B cell (primary cell): ENCODE data around the gene MPC2. TPM values are rescaled to one million over a fixed set of nuclear protein-coding genes. Genes with fewer than 3 reads are reported as not detected.

ENCODE experiments used
- ATAC-seq: fragments of 200-7000 bp; cut with Tn5 transposase; one replicate; pipeline ENCODE4 v1.10.0; 2021; ENCODE audit warnings: low read depth, mild to moderate bottlenecking, moderate number of reproducible peaks, moderate library complexity
- CTCF ChIA-PET: fragments of 350-600 bp; sonication (Branson Sonifier 250); formaldehyde crosslinking; loops from one replicate; lab custom pipeline; 2021; ENCODE audit warnings: antibody characterized with exemption, inconsistent platforms; lab: Charles Lee
- POLR2A ChIA-PET: fragments of 350-600 bp; sonication (Branson Sonifier 250); formaldehyde crosslinking; loops from one replicate; lab custom pipeline; 2021; ENCODE audit warnings: antibody characterized with exemption; lab: Charles Lee
- DNase-seq: peaks from one replicate; pipeline ENCODE4 v3.0.0; 2013
- H2AFZ ChIP-seq: 2 replicates; pipeline ENCODE4 v1.6.1; 2012; ENCODE audit warnings: mild to moderate bottlenecking, low read depth, low read length; ENCODE audit not compliant: insufficient read depth, poor library complexity, severe bottlenecking
- H3K27ac ChIP-seq, 2 donors: 1 replicate in 1 of 2; 2 replicates in 1 of 2; pipeline ENCODE4 v1.5.1; 2012 to 2013; ENCODE audit warnings: low read length in 2 of 2, mild to moderate bottlenecking in 2 of 2, moderate library complexity in 1 of 2
- H3K27me3 ChIP-seq, 4 experiments: fragments of 200-600 bp in 1 of 4; sonication (generic) in 1 of 4; replicated peaks in 1 of 4; 1 replicate in 2 of 4; 2 replicates in 2 of 4; pipeline versions ENCODE4 v1.6.1 to v1.7.0; 2013 to 2016; ENCODE audit warnings: low read length in 3 of 4, mild to moderate bottlenecking in 2 of 4, mixed read lengths in 1 of 4, moderate library complexity in 1 of 4; ENCODE audit not compliant: insufficient read depth in 4 of 4, control insufficient read depth in 3 of 4; ENCODE audit errors: control extremely low read depth in 1 of 4
- H3K36me3 ChIP-seq, 2 experiments: replicated peaks in 1 of 2; 1 replicate in 1 of 2; 2 replicates in 1 of 2; pipeline versions ENCODE4 v1.6.1 to v1.7.1; 2013; ENCODE audit warnings: low read length in 1 of 2; ENCODE audit not compliant: insufficient read depth in 2 of 2, control insufficient read depth in 1 of 2; ENCODE audit errors: control extremely low read depth in 1 of 2, extremely low read depth in 1 of 2
- H3K4me1 ChIP-seq, 2 donors: fragments of 200-600 bp in 1 of 2; sonication (generic) in 1 of 2; 1 replicate in 1 of 2; 2 replicates in 1 of 2; pipeline versions ENCODE4 v1.5.1 to v1.6.1; 2013 to 2017; ENCODE audit warnings: low read length in 2 of 2; ENCODE audit not compliant: control insufficient read depth in 2 of 2, insufficient read depth in 2 of 2
- H3K4me2 ChIP-seq: replicated peaks from 2 replicates; pipeline ENCODE3; 2012; ENCODE audit warnings: mild to moderate bottlenecking, low read depth, low read length; ENCODE audit not compliant: poor library complexity, severe bottlenecking
- H3K4me3 ChIP-seq, 5 experiments: fragments of 200-600 bp in 1 of 5; sonication (generic) in 1 of 5; 1 replicate in 3 of 5; 2 replicates in 2 of 5; pipeline versions ENCODE4 v1.5.1 to v1.7.0; 2011 to 2016; ENCODE audit warnings: low read length in 4 of 5, mild to moderate bottlenecking in 4 of 5, low read depth in 2 of 5, control low read depth in 1 of 5, moderate library complexity in 1 of 5; ENCODE audit not compliant: insufficient read depth in 1 of 5; ENCODE audit errors: control extremely low read depth in 1 of 5, extremely low read depth in 1 of 5
- H3K79me2 ChIP-seq: fragments of 200-600 bp; sonication (generic); one replicate; pipeline ENCODE4 v1.6.0; 2016; ENCODE audit warnings: low read length; ENCODE audit not compliant: control insufficient read depth, insufficient read depth
- H3K9ac ChIP-seq: fragments of 200-600 bp; sonication (generic); 2 replicates; pipeline ENCODE4 v1.6.1; 2017; ENCODE audit warnings: mild to moderate bottlenecking, low read length, moderate library complexity
- H3K9me3 ChIP-seq, 3 donors: one replicate each; pipeline versions ENCODE4 v1.6.1 to v1.7.1; 2013; ENCODE audit warnings: low read length in 2 of 3; ENCODE audit not compliant: control insufficient read depth in 2 of 3, insufficient read depth in 1 of 3; ENCODE audit errors: control extremely low read depth in 1 of 3
- H4K20me1 ChIP-seq: 2 replicates; pipeline ENCODE4 v1.6.0; 2012; ENCODE audit warnings: mild to moderate bottlenecking, low read length; ENCODE audit not compliant: insufficient read depth, control insufficient read depth, poor library complexity, severe bottlenecking
- H3K27ac Mint-ChIP-seq: one replicate; pipeline ENCODE4 v1.8.0; 2021; ENCODE audit warnings: mixed read lengths
- H3K27me3 Mint-ChIP-seq: one replicate; pipeline ENCODE4 v1.8.0; 2021; ENCODE audit warnings: mixed read lengths
- H3K4me1 Mint-ChIP-seq: one replicate; pipeline ENCODE4 v1.8.0; 2021; ENCODE audit warnings: mixed read lengths
- H3K4me3 Mint-ChIP-seq: one replicate; pipeline ENCODE4 v1.8.0; 2021; ENCODE audit warnings: mixed read lengths
- H3K9me3 Mint-ChIP-seq: one replicate; pipeline ENCODE4 v1.8.0; 2022; ENCODE audit warnings: mixed read lengths; ENCODE audit not compliant: insufficient read depth
- EZH2 ChIP-seq: IDR thresholded peaks from 2 replicates; pipeline ENCODE4 v1.6.1; 2012; ENCODE audit warnings: borderline replicate concordance, low read depth, mild to moderate bottlenecking, moderate library complexity, low read length; ENCODE audit not compliant: insufficient read depth, poor library complexity, severe bottlenecking
- WGBS: methylation state at CpG from one replicate; pipeline ENCODE4 v1.1.5; 2013; ENCODE audit warnings: missing lambda C conversion rate; ENCODE audit not compliant: insufficient coverage; 5-methylcytosine and 5-hydroxymethylcytosine counted together
- intact Hi-C: fragments of 100-400 bp; cut with micrococcal nuclease; formaldehyde crosslinking; loops from one replicate; pipeline ENCODE4 v1.10.0; 2022
- polyA plus RNA-seq: library from polyadenylated mRNA; depleted of rRNA; stranded (reverse); fragments of >200 nt; gene quantifications from 2 replicates; pipeline ENCODE4 v1.2.3, GENCODE V29; 2012
- total RNA-seq, 2 donors: library from RNA; stranded (reverse); fragments of 120-200 nt in 1 of 2; gene quantifications; 1 replicate in 1 of 2; 2 replicates in 1 of 2; pipeline versions ENCODE4 v1.2.3 to v1.2.4, GENCODE V29; 2013 to 2022
- TF ChIP-seq, protein P1 (sequence below): fragments of 200-600 bp; IDR thresholded peaks from one replicate; pipeline ENCODE4 v1.8.0; 2022; ENCODE audit warnings: antibody characterized with exemption, mild to moderate bottlenecking

MPC2 gene
- total and polyA plus RNA-seq, 2 donors (not counting 1 experiment from before 2014, with no cell fraction given): 16.4 to 17.5 TPM

- H3K4me2 ChIP-seq: no peak overlapping the region
These were observed 32.2 kb downstream of the MPC2 start for GRCh38 chr1:167904652-167905130.

DNA sequence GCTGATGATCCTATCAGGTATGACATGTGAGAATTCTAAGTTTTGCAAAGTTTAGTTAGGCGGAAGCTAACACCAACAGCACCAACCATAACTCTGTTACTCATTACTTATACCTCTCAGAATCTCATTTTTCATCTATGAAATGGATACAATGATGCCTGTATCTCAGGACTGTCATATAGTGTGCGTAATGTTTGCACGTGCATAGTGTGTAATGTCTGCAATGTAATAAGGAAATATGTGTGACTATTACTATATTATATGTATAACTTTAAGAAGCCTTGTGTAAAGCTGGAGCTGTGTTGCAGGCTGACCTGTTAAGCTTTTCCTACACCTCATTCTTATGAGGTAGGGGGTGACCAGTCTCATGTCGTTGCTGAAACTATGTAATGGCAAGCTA, 36.0 kb downstream of the MPC2 start:
- H3K27ac Mint-ChIP-seq: no peak overlapping the region
- Histone ChIP-seq H4K20me1 (no peaks in the 10 kb centered on the region), H3K36me3 (no peaks in the 10 kb centered on the region), H3K27ac (no peak overlapping the region), H3K4me2 (no peak overlapping the region), H2AFZ (no peak overlapping the region), H3K79me2 (no peaks in the 10 kb centered on the region), H3K27me3 (no peaks in the 10 kb centered on the region), H3K4me3 (no peak overlapping the region), H3K4me1 (no peaks in the 10 kb centered on the region), H3K9me3 (no peaks in the 10 kb centered on the region), H3K9ac (no peak overlapping the region)
- ChIA-PET CTCF (no interaction called here), POLR2A (no interaction called here)
- H3K9me3 Mint-ChIP-seq: no peaks in the 10 kb centered on the region
- intact Hi-C loops: no loop called here
- no peak for ATAC-seq
- no CpG with 5 or more reads among the region's 4 CpGs for WGBS
- no peaks in the 10 kb centered on the region for H3K27me3 Mint-ChIP-seq
- no peak for TF ChIP-seq EZH2
- TF ChIP-seq, protein P1, sequence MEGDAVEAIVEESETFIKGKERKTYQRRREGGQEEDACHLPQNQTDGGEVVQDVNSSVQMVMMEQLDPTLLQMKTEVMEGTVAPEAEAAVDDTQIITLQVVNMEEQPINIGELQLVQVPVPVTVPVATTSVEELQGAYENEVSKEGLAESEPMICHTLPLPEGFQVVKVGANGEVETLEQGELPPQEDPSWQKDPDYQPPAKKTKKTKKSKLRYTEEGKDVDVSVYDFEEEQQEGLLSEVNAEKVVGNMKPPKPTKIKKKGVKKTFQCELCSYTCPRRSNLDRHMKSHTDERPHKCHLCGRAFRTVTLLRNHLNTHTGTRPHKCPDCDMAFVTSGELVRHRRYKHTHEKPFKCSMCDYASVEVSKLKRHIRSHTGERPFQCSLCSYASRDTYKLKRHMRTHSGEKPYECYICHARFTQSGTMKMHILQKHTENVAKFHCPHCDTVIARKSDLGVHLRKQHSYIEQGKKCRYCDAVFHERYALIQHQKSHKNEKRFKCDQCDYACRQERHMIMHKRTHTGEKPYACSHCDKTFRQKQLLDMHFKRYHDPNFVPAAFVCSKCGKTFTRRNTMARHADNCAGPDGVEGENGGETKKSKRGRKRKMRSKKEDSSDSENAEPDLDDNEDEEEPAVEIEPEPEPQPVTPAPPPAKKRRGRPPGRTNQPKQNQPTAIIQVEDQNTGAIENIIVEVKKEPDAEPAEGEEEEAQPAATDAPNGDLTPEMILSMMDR: no peak
- DNase-seq: no peak
- peaks cover 2% of the 10 kb centered on the region for H3K4me1 Mint-ChIP-seq
- no peak overlapping the region for H3K4me3 Mint-ChIP-seq

More at GRCh38 chr1:167904652-167905130, 32.2 kb downstream of the MPC2 start:
- Histone ChIP-seq H3K4me1 (no peaks in the 10 kb centered on the region), H3K36me3 (no peaks in the 10 kb centered on the region), H4K20me1 (no peaks in the 10 kb centered on the region), H3K27me3 (no peaks in the 10 kb centered on the region), H3K4me3 (no peak overlapping the region), H2AFZ (no peak overlapping the region), H3K27ac (no peak overlapping the region), H3K9ac (no peak overlapping the region), H3K9me3 (peaks cover 1 to 6% (median 5%) of the 10 kb centered on the region in 3 donors), H3K79me2 (no peaks in the 10 kb centered on the region)
- CTCF ChIA-PET: no interaction called here
- peaks cover 3% of the 10 kb centered on the region for H3K27me3 Mint-ChIP-seq
- WGBS: 100% methylated on average over 2 of the region's 4 CpGs
- POLR2A ChIA-PET: no interaction called here
- ATAC-seq (no peak), DNase-seq (no peak)
- no peak overlapping the region for H3K4me3 Mint-ChIP-seq
- no peaks in the 10 kb centered on the region for H3K9me3 Mint-ChIP-seq
- no peak overlapping the region for H3K27ac Mint-ChIP-seq
- TF ChIP-seq, protein P1: no peak
- TF ChIP-seq EZH2: no peak
- no peaks in the 10 kb centered on the region for H3K4me1 Mint-ChIP-seq
- intact Hi-C loops: no loop called here
